ENCODE results near the gene PDE4B.

GRCh38 chr1:66154394-66154793, 361.7 kb downstream of the PDE4B start:
- TF ChIP-seq CTCF (optimal IDR thresholded peaks at IDR 0.05 in 1 of 3, IDR thresholded peaks at IDR 0.05 in 1 of 3, conservative IDR thresholded peaks at IDR 0.05 in 1 of 3; ENCODE audit: extremely low read depth in 1 of 3, insufficient read depth in 2 of 3, low read length in 3 of 3): no peak
- no peak for TF ChIP-seq EZH2 (IDR thresholded peaks at IDR 0.05; ENCODE audit: low read length)

Data from keratinocyte (primary cell).